Activated CD4-positive, alpha-beta T cell treated with anti-CD3 and anti-CD28 coated beads for 48 hours (primary cell): ENCODE measurements around the gene PIANP.
A peak's percentile ranks its signal among the peaks of the same experiment; 100 is the strongest.

Source experiments
- DNase-seq: peaks from one replicate; pipeline ENCODE4 v3.0.0-alpha.2; 2020

PIANP gene

GRCh38 chr12:6701078-6701768 lies 608 bp upstream of the PIANP start:
- no peak for DNase-seq

- peak; percentile 22 for DNase-seq
Measured at GRCh38 chr12:6699989-6700645, 498 bp downstream of the PIANP start.

DNA sequence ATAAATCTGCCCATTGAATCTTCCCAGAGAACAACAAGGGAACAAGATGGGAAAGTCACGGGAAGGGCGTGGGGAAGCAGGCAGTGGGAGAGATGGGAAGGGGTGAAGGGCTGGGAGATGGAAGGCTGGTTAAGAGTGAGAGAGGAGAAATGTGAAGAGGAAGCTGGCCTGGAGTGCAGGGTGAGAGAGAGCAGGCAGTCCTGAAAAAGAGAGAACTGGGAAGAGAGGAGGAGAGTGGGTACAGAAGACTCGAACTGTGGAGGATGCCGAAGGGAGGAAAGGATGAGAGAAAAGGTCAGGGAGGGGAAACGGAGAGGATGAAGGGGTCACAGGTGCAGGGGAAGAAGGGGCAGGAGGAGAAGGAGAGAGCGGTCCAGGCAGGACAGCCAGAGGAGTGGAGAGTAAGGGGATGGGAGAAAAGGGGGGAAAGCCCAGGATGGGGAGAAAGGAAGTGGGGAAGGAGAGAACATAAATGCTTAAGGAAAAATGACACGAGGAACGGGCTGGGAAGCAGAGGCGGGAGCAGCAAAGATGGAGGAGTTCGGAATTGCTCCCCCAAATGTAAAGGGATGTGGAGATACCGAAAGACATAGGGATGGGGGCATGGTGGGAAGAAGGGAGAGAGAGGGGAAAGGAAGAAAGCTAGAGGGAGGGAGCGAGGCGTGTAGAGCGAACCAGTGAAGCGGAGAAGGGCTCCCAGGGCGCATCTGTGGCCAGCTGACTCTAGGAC lies 1.2 kb downstream of the PIANP start:
- no peak for DNase-seq

- DNase-seq, result no peak
Measured at GRCh38 chr12:6698352-6699046, 2.1 kb downstream of the PIANP start.

- DNase-seq, result peak; percentile 27
Measured at GRCh38 chr12:6697584-6698351, 2.8 kb downstream of the PIANP start.

DNA sequence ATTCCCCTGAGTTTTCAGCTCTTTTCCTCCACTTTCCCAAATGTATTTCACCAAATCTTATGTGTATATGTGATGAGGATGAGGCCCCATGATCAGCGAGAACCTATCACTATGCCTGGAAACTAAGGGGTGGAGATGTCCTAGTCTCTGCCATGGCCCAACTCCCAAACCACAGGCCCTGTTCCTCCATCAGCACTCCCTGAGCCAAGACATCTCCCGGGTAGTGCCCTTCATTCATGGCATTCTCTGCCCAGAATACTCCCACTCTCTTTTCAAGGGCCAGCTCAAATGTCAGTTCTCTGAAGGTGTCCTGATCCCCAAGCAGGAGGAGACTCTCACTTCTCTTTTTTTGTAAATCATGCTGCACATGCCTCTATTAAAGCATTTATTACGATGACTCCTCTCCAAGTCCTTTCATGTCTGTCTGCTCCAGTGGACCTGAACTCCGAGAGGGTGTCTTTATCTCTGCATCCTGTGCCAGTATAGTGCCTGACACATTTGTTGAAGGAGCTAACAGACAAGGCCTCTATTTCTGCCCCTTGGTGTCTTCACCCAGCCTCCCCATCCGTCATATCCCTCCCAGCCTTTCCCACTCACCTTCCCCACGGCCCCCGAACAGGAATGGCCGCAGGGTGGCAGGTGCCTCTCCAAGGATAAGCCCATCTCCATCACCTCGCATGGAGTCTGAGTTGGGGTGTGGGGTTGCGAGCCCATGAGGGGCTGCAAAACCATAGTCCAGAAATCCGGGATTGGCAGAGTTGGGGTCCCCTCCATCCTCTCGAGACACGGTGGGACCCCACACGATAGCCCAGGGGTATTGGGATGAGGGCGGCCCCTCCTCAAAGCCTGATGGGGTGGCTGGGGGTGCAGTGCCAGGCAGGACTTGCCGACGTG lies 3.7 kb downstream of the PIANP start:
- no peak for DNase-seq

GRCh38 chr12:6695313-6696045 lies 5.1 kb downstream of the PIANP start:
- DNase-seq, result no peak

- DNase-seq, result no peak
Measured at GRCh38 chr12:6694701-6695100, 5.9 kb downstream of the PIANP start.

DNA sequence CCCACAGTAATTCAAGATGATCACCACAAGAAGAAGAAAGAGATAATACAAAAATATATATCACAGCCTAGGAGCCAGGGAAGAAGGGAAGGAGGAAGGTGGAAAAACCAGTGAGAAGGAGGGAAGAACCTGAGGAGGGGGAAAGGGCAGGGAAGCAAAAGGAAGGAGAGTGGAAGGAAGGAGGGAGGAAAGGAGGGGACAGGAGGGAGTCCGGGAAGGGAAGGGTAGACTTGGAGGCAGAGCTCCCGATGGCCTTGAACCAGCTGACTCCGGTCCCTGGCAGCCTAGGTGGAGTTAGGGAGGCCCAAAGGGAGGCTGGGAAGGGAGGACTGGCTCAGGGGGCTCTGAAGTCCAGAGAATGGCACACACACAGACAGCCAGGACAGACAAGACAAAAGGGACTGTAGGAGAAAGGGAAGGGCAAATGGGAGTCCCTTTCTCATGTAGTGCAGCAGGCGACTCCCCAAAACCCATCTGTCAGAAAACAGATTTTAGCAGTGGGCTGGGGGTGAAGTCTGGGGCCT lies 6.7 kb downstream of the PIANP start:
- no peak for DNase-seq

- no peak for DNase-seq
Measured at GRCh38 chr12:6692888-6693287, 7.7 kb downstream of the PIANP start.

GRCh38 chr12:6691473-6691872 lies 9.1 kb downstream of the PIANP start:
- no peak for DNase-seq

- peak; percentile 95 for DNase-seq
Measured at GRCh38 chr12:6688999-6689882, 11.4 kb downstream of the PIANP start, which contains the start of gene ZNF384. TSS of gene ZNF384 (minus strand) at chr12:6689375. CDS start at chr12:6679520, 9,855 bp downstream.

DNA sequence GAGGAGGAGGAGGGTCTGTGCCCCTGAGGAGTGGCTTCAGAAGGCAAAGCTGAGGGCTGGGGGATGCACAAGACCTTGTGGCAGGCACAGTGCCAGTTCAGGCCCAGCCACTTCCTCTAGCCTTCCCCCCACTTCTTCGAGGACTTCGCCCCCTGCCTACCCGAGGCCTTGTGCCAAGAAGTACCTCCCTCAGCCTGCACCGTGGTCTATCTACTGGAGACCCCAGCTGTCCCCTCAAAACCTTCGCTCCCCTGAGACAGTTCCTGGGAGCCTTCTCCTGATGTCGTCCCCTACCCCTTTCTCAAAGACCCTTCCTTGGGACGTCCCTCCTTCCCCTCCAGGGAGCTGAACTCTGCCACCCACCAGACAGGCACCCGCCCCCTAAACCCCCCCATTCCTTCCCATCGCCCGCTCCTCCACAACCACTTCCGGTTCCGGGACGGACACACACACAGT lies 12.0 kb downstream of the PIANP start:
- peak; percentile 53 for DNase-seq

- no peak for DNase-seq
Measured at GRCh38 chr12:6685814-6686213, 14.8 kb downstream of the PIANP start.

DNA sequence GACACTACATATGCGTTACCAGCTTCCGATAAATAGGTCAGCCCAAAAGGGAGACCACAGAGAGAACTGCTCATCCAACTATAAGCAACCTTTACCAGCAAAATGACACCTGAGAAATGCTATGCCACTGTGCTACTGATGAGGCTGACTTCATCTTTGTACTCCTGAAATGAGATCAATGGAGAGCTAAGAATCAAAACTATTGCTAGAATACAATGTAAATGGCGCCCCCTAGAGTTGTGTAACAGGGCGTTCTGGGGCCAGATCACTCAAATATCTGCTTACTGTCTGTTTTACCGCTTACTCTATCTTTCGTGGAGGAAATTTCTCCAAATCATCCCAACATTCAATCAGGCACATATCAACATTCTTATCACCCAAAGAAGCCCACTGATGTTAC lies 16.0 kb downstream of the PIANP start:
- DNase-seq, result peak; percentile 67

GRCh38 chr12:6676962-6677361 lies 23.7 kb downstream of the PIANP start:
- no peak for DNase-seq

- no peak for DNase-seq
Measured at GRCh38 chr12:6672143-6672542, 28.5 kb downstream of the PIANP start.

DNA sequence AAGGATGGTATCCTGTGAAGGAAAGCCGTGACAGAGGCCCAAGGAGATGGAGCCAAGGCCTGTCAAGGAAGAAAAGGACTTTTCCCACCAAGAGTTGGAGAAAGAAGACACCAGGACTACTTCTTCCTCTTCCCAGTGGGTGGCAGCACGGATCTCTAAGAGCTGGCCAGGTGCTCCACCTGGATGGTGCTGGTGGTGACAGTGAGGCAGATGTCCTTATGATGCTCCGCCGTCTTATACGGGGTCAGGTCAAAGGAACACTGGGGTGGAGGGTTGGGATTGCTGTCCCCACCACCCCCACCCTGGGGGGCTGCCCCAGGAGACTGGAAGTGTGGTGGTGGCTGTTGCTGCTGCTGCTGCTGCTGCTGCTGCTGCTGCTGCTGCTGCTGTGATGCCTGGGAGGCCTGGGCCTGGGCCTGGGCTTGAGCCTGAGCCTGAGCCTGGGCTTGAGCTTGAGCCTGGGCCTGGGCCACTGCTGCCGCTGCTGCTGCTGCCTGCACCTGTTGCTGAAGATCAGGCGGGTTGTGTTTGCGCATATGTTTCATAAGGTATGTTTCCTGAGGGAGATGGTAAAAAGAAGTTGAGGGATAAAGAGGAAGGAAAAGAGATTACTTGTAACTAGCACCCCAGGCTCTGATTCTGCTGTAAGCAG lies 32.9 kb downstream of the PIANP start:
- DNase-seq, result no peak

- no peak for DNase-seq
Measured at GRCh38 chr12:6666211-6666610, 34.4 kb downstream of the PIANP start.
